ENCODE measurements around the gene FOXO3B.
A peak's percentile ranks its signal among the peaks of the same experiment; 100 is the strongest.
"Not testable (repeated sequence)": the region's sequence is repeated elsewhere in the genome, so short reads cannot be mapped to it uniquely, and the experiment has no call there.

Gene FOXO3B

DNA sequence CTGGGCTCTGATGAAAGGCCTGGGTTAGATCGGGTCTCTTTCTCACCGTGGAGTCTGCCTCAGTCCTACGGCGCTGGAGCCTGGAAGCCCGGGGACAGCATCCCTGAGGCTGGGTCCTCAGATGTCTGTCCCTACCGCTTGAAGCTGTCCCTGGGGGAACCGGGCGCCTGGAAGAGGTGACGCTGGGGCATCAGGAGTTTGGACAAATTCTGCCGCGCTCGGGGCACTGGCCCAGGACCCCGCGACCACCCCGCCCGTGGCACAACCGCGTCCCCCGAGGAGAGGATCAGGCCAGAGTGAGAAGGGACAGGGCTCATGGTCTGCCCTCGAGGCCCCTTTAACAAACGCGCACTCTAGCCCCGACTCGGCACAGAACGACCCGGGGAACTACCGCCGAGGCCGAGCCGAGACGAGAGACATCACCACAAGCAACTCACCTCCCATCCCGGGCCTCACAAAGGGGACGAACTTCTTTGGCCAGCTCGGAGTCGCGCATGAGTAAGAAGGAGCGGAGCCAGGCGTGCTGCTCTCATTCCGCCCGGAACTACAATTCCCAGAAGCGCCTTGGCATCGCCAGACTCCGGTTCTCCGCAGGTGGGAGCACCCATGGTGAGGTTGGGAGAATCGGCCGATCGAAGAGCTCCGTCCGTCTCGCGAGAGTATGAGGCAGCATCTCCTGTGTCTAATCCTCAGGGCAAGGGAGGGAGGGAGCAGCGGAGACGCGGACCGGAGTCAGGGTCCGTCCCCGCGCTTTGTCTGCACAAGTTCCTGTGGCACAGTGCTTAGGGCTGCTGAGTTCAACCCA is at the start of gene FOXO3B:
TSS of gene FOXO3B (minus strand) at position 548 of the 805 bp plus-strand sequence. CDS start 663 bp downstream, outside the sequence.
- H3K4me3 ChIP-seq (ENCODE audit: low read depth, low read length) = peak within 1 kb of the TSS; percentile 29

GRCh38 chr17:18723509-18723908 is 41.4 kb upstream of the FOXO3B start:
- H3K4me3 ChIP-seq (ENCODE audit: low read depth, low read length) = not testable (repeated sequence)

GRCh38 chr17:18722612-18723011 is 40.5 kb upstream of the FOXO3B start:
- H3K4me3 ChIP-seq (ENCODE audit: low read depth, low read length) = not testable (repeated sequence)

- not testable (repeated sequence) for H3K4me3 ChIP-seq (ENCODE audit: low read depth, low read length)
Measured at GRCh38 chr17:18721775-18722547, 39.8 kb upstream of the FOXO3B start.

DNA sequence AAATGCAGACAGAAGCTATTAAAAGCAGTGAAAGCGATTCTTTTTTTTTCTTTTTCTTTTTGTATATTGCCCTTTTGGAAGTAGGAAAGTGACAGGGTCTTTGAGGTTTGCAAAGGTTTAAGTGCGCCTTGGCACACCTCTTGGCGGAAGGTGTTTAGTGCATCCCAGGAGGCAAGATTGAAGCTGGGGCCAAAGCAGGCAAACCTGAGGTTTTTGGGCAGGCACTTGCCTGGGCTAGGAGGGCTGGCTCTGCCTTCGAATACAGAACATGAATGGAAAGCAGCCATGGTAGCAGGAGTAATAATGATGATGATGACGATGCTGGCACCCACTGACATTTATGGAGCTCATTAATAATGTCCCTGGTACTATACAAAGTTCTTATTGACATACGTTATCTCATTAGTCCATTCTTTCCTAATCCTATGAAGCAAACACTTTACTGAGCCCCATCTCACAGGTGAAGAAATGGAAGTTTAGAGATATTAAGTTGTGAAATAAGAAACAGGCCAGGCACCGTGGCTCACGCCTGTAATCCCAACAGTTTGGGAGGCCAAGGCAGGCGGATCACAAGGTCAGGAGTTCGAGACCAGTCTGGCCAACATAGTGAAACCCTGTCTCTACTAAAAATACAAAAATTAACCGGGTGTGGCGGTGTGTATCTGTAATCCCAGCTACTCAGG is 37.5 kb upstream of the FOXO3B start:
- not testable (repeated sequence) for H3K4me3 ChIP-seq (ENCODE audit: low read depth, low read length)

DNA sequence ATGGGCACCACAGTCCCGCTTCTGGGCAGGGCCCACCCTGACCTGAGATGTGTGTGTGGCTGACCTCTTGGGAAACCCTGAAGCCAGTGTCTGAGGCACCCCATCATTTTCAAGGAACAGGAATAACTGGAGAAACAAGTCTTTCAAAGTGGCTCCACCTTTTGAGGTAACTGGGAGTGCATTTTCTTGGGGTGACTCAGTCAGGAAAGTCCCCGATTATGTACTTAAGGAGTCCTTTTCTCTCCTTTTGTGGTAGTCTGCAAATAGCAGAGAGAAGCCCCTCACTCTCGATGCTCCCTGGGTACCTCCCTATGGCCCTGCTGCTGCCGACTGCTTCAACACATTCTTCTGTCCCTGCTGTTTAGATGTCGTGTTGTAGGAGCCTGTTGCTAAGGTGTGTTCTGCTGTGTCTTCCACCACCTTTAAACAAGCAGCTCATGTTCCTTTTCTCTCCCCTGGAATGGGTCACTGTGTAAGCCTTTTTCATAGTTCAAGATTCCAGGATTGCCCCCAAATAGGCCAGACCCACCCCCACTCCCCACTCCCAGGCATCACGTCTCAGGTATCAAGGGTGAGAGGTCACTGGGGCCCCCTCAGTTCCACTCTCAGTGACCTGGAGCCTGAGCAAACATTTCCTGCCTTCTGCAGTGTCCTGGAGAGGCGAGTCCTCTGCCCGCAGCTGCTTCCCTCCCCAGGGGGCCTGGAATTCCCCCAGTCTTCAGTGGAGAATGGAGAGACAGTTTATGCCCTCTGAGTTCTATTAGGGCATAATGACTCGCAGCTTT is 36.7 kb upstream of the FOXO3B start:
- H3K4me3 ChIP-seq (ENCODE audit: low read depth, low read length) = not testable (repeated sequence)

GRCh38 chr17:18712354-18712999 is 30.4 kb upstream of the FOXO3B start:
- not testable (repeated sequence) for H3K4me3 ChIP-seq (ENCODE audit: low read depth, low read length)

DNA sequence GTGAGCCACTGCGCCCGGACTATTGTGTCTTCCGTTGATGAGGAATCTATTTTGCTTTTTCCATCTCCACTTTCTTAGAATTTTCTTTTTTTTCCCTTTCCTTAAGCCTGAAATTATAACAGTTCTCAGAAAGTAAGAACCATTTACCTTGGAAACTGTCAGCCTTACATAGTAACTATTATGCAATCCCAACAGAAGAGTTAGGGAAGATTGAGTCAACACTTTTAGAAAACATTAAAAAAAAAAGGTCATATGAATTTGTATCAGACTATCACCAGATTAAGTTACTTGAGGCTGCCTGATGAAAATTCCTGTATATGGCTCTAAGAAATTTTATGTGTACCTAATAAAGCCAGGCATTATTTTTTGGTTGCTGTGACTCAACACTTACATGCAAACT is 26.1 kb upstream of the FOXO3B start:
- not testable (repeated sequence) for H3K4me3 ChIP-seq (ENCODE audit: low read depth, low read length)

DNA sequence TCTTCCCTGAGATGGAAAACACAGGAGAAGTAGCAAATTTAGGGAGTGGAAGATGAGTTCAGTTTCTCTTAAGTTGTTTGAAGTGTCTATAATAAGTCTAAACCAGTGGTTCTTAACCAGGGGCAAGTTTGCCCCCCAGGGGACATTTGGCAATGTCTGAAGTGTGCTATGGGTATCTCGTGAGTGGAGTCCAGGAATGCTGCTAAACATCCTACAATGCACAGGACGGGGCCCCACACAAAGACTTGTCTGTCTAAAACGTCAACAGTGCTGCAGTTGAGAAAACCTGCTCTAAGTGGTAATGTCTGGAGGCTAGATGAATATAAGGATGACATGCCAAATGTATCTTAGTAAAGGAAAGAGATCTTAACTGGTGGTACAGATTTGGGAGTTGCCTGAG is 23.8 kb upstream of the FOXO3B start:
- H3K4me3 ChIP-seq (ENCODE audit: low read depth, low read length) = not testable (repeated sequence)

GRCh38 chr17:18698473-18699103 is 16.5 kb upstream of the FOXO3B start:
- peak overlapping the region; percentile 51 for H3K4me3 ChIP-seq (ENCODE audit: low read depth, low read length)

DNA sequence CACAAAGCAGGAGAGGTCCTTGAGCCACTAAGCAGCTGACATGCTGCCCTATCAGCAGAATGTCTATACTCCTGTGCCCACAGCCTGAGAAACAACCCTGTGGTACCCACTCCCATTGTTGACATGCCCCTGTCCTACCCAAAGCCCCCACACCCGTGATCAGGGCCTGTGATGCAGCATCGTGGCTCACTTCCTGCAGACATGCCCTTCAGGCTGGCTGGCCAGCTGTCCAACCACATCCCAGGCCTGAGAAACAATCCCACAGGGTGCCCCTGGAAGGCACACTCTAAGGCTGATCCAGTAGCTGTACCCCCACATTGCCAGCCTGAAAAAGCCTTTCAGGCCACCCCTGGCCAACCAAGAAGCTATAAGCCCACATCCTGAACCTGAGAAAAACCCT is 13.0 kb upstream of the FOXO3B start:
- not testable (repeated sequence) for H3K4me3 ChIP-seq (ENCODE audit: low read depth, low read length)

DNA sequence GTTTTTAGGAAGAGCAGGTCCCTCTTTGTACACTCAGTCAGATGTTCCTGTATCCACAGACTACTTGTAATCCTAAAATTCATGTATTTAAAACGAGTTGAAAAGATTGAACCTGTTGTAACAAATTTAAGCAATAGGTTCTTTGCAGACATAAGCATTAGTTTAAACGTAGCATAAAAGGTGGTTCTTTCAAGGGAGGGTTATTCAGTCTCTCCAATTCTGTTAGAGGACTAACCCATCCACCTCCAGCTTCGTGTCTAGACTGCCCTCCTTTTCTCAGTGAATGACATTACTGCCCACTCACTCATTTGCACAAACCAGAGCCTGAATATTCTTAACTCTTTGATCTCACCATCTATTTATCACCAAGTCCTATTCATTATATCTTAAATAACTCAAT is 554 bp upstream of the FOXO3B start:
- H3K4me3 ChIP-seq (ENCODE audit: low read depth, low read length) = not testable (repeated sequence)

GRCh38 chr17:18677381-18677780 is 4.7 kb downstream of the FOXO3B start:
- not testable (repeated sequence) for H3K4me3 ChIP-seq (ENCODE audit: low read depth, low read length)

DNA sequence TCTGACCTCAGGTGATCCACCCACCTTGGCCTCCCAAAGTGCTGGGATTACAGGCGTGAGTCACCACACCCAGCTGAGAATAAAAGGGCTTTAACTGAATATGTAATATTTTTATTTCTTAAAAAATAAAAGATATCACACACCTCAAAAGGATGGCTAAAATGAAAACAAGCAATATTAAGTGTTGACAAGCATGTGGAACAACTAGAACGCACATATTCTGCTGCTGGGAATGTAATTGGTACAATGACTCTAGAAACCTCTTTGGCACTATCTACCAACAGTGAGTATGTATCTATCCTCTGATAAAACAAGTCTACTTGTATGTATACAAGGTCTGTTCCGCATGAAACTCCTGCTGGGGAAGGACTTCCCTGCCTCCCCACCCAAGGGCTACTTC is 5.2 kb downstream of the FOXO3B start:
- not testable (repeated sequence) for H3K4me3 ChIP-seq (ENCODE audit: low read depth, low read length)

DNA sequence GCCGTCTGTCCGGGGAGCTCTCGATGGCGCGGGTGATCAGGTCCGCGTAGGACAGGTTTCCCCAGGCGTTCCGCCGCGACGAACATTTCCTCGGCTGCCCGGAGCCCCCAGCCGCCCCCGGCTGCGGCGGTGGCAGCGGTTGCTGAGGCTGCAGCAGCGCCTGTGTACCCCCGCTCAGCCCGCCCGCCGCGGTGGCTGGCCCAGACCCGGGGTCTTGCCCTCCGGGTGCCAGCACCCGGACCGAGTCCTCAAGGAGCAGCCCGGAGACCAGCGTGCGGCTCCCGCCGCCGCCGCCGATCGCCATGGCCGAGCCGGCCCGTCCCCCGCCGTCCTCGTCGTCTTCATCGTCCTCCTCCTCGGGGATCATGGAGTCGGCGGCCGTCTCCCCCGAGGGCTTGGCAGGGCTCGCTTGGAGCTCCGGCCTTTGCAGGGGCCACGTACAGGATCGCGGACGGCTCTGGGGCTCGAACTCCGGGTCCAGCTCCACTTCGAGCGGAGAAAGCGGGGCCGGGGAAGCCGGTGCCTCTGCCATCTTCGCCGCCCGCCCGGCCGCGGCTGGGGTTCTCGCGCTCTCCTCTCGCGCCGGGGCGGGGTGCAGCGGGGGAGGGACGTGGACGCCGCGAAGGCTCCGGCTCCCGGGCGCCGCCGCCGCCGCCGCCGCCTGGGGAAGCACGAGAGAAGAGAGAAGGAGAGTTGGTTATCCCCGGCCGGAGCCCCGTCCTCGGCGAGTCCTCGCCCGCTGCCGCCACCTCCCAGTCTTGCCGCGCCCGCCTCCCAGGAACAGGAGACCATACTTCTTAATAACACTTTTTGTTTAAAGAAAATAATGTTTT is 9.5 kb downstream of the FOXO3B start:
- H3K4me3 ChIP-seq (ENCODE audit: low read depth, low read length) = not testable (repeated sequence)

DNA sequence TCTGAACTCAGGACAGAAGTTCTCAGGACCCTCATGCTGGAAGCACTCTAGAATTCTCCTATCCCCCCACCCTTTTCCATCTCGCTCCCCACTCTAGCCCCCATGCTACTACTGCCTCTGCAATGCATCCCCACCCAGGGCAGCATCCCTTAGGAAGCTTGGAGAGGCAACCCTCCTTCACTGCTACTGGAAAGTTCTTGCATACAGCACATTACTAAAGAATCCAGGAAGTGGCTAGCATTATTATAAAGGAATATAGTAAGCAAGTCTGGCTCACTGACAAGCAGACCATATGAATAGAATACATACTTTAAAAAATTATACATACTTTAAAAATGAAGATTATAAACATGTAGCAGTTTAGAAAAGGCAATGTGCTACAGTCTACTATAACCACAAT is 13.5 kb downstream of the FOXO3B start:
- not testable (repeated sequence) for H3K4me3 ChIP-seq (ENCODE audit: low read depth, low read length)

GRCh38 chr17:18667535-18667934 is 14.6 kb downstream of the FOXO3B start:
- not testable (repeated sequence) for H3K4me3 ChIP-seq (ENCODE audit: low read depth, low read length)

DNA sequence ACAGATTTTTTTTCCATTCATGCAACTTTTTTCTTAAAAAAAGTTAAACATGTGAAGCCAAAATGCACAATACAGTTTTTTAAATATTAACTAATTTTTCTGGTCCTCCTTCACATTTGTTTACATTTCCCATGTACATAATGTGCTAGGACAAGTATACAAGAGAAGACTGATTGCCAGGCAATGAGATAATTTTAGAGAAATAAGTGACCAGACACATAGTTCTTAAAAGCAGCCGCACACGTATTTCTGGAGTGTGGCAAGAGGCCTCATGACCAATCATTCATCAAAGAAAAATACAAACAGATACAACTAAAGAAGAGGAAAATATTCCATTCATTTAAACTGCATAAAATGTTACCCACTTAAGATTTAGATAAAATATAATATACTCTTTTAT is 15.8 kb downstream of the FOXO3B start:
- not testable (repeated sequence) for H3K4me3 ChIP-seq (ENCODE audit: low read depth, low read length)
